IMR-90 (cell line): Measurements from ENCODE around the gene LIPG. TPM values are rescaled to one million over a fixed set of nuclear protein-coding genes. Genes with fewer than 3 reads are reported as not detected.

Source experiments
- ATAC-seq: fragments of 200-7000 bp; cut with Tn5 transposase; 2 replicates; pipeline ENCODE4 v1.9.1; 2020; ENCODE audit warnings: low read depth, mild to moderate bottlenecking, moderate library complexity
- BruUV-seq: library from RNA; stranded (reverse); fragments of 400-500 nt; replicated peaks from 2 replicates; lab custom pipeline; 2021; lab: Mats Ljungman, UMichigan
- CTCF ChIA-PET: fragments of 300-600 bp; formaldehyde crosslinking; extraction: SDS; loops from one replicate; lab custom pipeline; 2021; ENCODE audit warnings: antibody characterized with exemption; lab: Yijun Ruan, JAX
- POLR2A ChIA-PET: fragments of 300-600 bp; sonication (Branson Sonifier 250); formaldehyde crosslinking; loops from one replicate; lab custom pipeline; 2022; ENCODE audit warnings: antibody characterized with exemption; ENCODE audit not compliant: unreplicated experiment; lab: Charles Lee
- DNase-seq: peaks from one replicate; pipeline ENCODE4 v3.0.0; 2013
- H2AFZ ChIP-seq: replicated peaks from 2 replicates; pipeline ENCODE3; 2013; ENCODE audit warnings: low read length, mild to moderate bottlenecking; ENCODE audit not compliant: poor library complexity
- H2AK5ac ChIP-seq: 2 replicates; pipeline ENCODE4 v1.6.1; 2013; ENCODE audit warnings: low read depth, low read length, inconsistent platforms
- H2AK9ac ChIP-seq: replicated peaks from 2 replicates; pipeline ENCODE3; 2013; ENCODE audit warnings: mild to moderate bottlenecking, low read depth, low read length, moderate library complexity; ENCODE audit not compliant: poor library complexity
- H2BK120ac ChIP-seq: 2 replicates; pipeline ENCODE4 v1.6.1; 2013; ENCODE audit warnings: low read depth, low read length, inconsistent platforms
- H2BK15ac ChIP-seq: 3 replicates; pipeline ENCODE4 v1.6.1; 2013; ENCODE audit warnings: low read depth, low read length, inconsistent platforms
- H2BK20ac ChIP-seq: 2 replicates; pipeline ENCODE4 v1.6.1; 2013; ENCODE audit warnings: low read depth, mild to moderate bottlenecking, inconsistent platforms, low read length, moderate library complexity
- H2BK5ac ChIP-seq: 2 replicates; pipeline ENCODE4 v1.6.1; 2013; ENCODE audit warnings: mild to moderate bottlenecking, low read depth, low read length, inconsistent platforms; ENCODE audit not compliant: poor library complexity, severe bottlenecking
- H3K14ac ChIP-seq: replicated peaks from 2 replicates; pipeline ENCODE4 v1.6.1; 2013; ENCODE audit warnings: low read depth, low read length, inconsistent platforms
- H3K18ac ChIP-seq: 2 replicates; pipeline ENCODE4 v1.6.1; 2013; ENCODE audit warnings: low read depth, low read length, control low read depth
- H3K23ac ChIP-seq: 2 replicates; pipeline ENCODE4 v1.6.1; 2013; ENCODE audit warnings: low read depth, low read length, inconsistent platforms
- H3K27ac ChIP-seq: 2 replicates; pipeline ENCODE4 v1.5.1; 2013; ENCODE audit warnings: mild to moderate bottlenecking, control low read depth, low read length; ENCODE audit not compliant: insufficient read depth
- H3K27me3 ChIP-seq: 2 replicates; pipeline ENCODE4 v1.6.1; 2013; ENCODE audit warnings: low read length; ENCODE audit not compliant: control insufficient read depth, insufficient read depth
- H3K36me3 ChIP-seq: 2 replicates; pipeline ENCODE4 v1.6.1; 2013; ENCODE audit warnings: low read length, mixed read lengths; ENCODE audit not compliant: control insufficient read depth, insufficient read depth
- H3K4ac ChIP-seq: 2 replicates; pipeline ENCODE4 v1.6.1; 2013; ENCODE audit warnings: low read depth, low read length, inconsistent platforms
- H3K4me1 ChIP-seq: 2 replicates; pipeline ENCODE4 v1.6.1; 2013; ENCODE audit warnings: low read length, mixed read lengths; ENCODE audit not compliant: control insufficient read depth, insufficient read depth
- H3K4me2 ChIP-seq: 2 replicates; pipeline ENCODE4 v1.6.1; 2013; ENCODE audit warnings: low read depth, mild to moderate bottlenecking, control low read depth, low read length, moderate library complexity
- H3K4me3 ChIP-seq: 2 replicates; pipeline ENCODE4 v1.5.1; 2013; ENCODE audit warnings: low read depth, mild to moderate bottlenecking, control low read depth, low read length, moderate library complexity; ENCODE audit not compliant: insufficient read depth
- H3K56ac ChIP-seq: 2 replicates; pipeline ENCODE4 v1.6.1; 2013; ENCODE audit warnings: low read length, inconsistent platforms; ENCODE audit not compliant: insufficient read depth; ENCODE audit errors: extremely low read depth
- H3K79me1 ChIP-seq, 2 experiments: 2 replicates each; pipeline ENCODE4 v1.6.1; 2013; ENCODE audit warnings: low read length in 2 of 2, inconsistent platforms in 1 of 2, low read depth in 1 of 2
- H3K9ac ChIP-seq: 2 replicates; pipeline ENCODE4 v1.6.1; 2013; ENCODE audit warnings: low read depth, low read length, control low read depth
- H3K9me1 ChIP-seq: 2 replicates; pipeline ENCODE4 v1.6.1; 2013; ENCODE audit warnings: low read length, inconsistent platforms; ENCODE audit not compliant: insufficient read depth
- H3K9me3 ChIP-seq: 2 replicates; pipeline ENCODE4 v1.6.1; 2013; ENCODE audit warnings: low read length; ENCODE audit not compliant: control insufficient read depth, insufficient read depth
- H4K20me1 ChIP-seq: 2 replicates; pipeline ENCODE4 v1.6.1; 2013; ENCODE audit warnings: low read length, inconsistent platforms; ENCODE audit not compliant: insufficient read depth
- H4K5ac ChIP-seq: 2 replicates; pipeline ENCODE4 v1.6.1; 2013; ENCODE audit warnings: mild to moderate bottlenecking, low read depth, low read length, control low read depth
- H4K8ac ChIP-seq, 2 experiments: 2 replicates each; pipeline ENCODE4 v1.6.1; 2013; ENCODE audit warnings: low read depth in 2 of 2, low read length in 2 of 2, control low read depth in 1 of 2, inconsistent platforms in 1 of 2
- H4K91ac ChIP-seq: 2 replicates; pipeline ENCODE4 v1.6.1; 2013; ENCODE audit warnings: low read depth, low read length, inconsistent platforms; ENCODE audit not compliant: insufficient read depth
- BHLHE40 ChIP-seq: fragments of 150-350 bp; IDR thresholded peaks from 2 replicates; pipeline ENCODE4 v1.6.1; 2016; ENCODE audit warnings: mild to moderate bottlenecking, low read depth, low read length
- CHD1 ChIP-seq: IDR thresholded peaks from 2 replicates; pipeline ENCODE4 v1.6.1; 2012; ENCODE audit warnings: low read depth, low read length, improper control_type of control experiment
- FOS ChIP-seq: fragments of 150-350 bp; IDR thresholded peaks from 2 replicates; pipeline ENCODE4 v1.6.1; 2016; ENCODE audit warnings: low read depth, low read length
- MAFK ChIP-seq: IDR thresholded peaks from 2 replicates; pipeline ENCODE4 v1.6.1; 2012; ENCODE audit warnings: low read depth, low read length, improper control_type of control experiment
- MAZ ChIP-seq: IDR thresholded peaks from 2 replicates; pipeline ENCODE4 v1.6.1; 2012; ENCODE audit warnings: low read depth, mild to moderate bottlenecking, low read length, improper control_type of control experiment, moderate library complexity, borderline replicate concordance
- MXI1 ChIP-seq: IDR thresholded peaks from 2 replicates; pipeline ENCODE4 v1.6.1; 2012; ENCODE audit warnings: low read depth, mild to moderate bottlenecking, low read length, moderate library complexity, borderline replicate concordance
- NFE2L2 ChIP-seq: fragments of 150-350 bp; IDR thresholded peaks from 2 replicates; pipeline ENCODE4 v1.6.1; 2016; ENCODE audit warnings: low read depth, mild to moderate bottlenecking, low read length
- POLR2A ChIP-seq: IDR thresholded peaks from 2 replicates; pipeline ENCODE4 v1.6.1; 2012; ENCODE audit warnings: mild to moderate bottlenecking, low read depth, low read length
- RCOR1 ChIP-seq: IDR thresholded peaks from 2 replicates; pipeline ENCODE4 v1.6.1; 2012; ENCODE audit warnings: mild to moderate bottlenecking, low read length, improper control_type of control experiment; ENCODE audit not compliant: insufficient replicate concordance
- RFX5 ChIP-seq: IDR thresholded peaks from 2 replicates; pipeline ENCODE4 v1.8.0; 2012; ENCODE audit warnings: low read depth, mild to moderate bottlenecking, low read length, moderate library complexity
- SMC3 ChIP-seq: fragments of 150-350 bp; IDR thresholded peaks from 2 replicates; pipeline ENCODE4 v1.6.1; 2016; ENCODE audit warnings: low read depth, mild to moderate bottlenecking, antibody characterized with exemption, low read length, moderate library complexity
- WGBS, 2 experiments: methylation state at CpG; one replicate each; pipeline versions ENCODE4 v1.1.5 to v1.1.7; 2013; ENCODE audit warnings: missing lambda C conversion rate in 2 of 2; ENCODE audit not compliant: insufficient read length in 1 of 2; ENCODE audit errors: extremely low coverage in 2 of 2; 5-methylcytosine and 5-hydroxymethylcytosine counted together
- dilution Hi-C: fragments of 300-500 bp; cut with HindIII; formaldehyde crosslinking; loops from one replicate; pipeline ENCODE4 v1.14.3; 2018; ENCODE audit warnings: low sequenced_read_pairs; ENCODE audit not compliant: unreplicated experiment
- in situ Hi-C: fragments of 300-500 bp; cut with MboI; formaldehyde crosslinking; loops from 3 replicates; pipeline ENCODE4 v1.14.3; 2019; ENCODE audit warnings: low sequenced_read_pairs, inconsistent platforms, mixed read lengths
- intact Hi-C: fragments of 100-400 bp; cut with micrococcal nuclease; formaldehyde crosslinking; loops from 2 replicates; pipeline ENCODE4 v1.10.0; 2022
- polyA plus RNA-seq, 3 experiments: library from polyadenylated mRNA; depleted of rRNA; stranded (reverse); fragments of >200 nt; gene quantifications; 2 replicates each; pipeline ENCODE4 v1.2.3, GENCODE V29; 2012; ENCODE audit warnings: low replicate concordance in 1 of 3
- total RNA-seq: library from RNA; depleted of rRNA; stranded (reverse); fragments of >200 nt; gene quantifications from 2 replicates; pipeline ENCODE4 v1.2.3, GENCODE V29; 2012
- TF ChIP-seq, protein P1 (sequence below): fragments of 150-350 bp; IDR thresholded peaks from 2 replicates; pipeline ENCODE4 v1.6.1; 2017; ENCODE audit warnings: mild to moderate bottlenecking, antibody characterized with exemption, low read length, low read depth
- TF ChIP-seq, protein P2 (sequence below): fragments of 150-350 bp; IDR thresholded peaks from 2 replicates; pipeline ENCODE4 v1.6.1; 2016; ENCODE audit warnings: low read depth, mild to moderate bottlenecking, low read length, moderate library complexity, borderline replicate concordance
- TF ChIP-seq, protein P3 (sequence below): conservative IDR thresholded peaks from 2 replicates; pipeline ENCODE4 v1.5.1; 2012; ENCODE audit warnings: mild to moderate bottlenecking, low read depth, low read length, improper control_type of control experiment

The LIPG gene
- total and polyA plus RNA-seq, 2 of the 4 experiments (the other 2 are of a cell fraction): under 0.01 to 0.14 TPM

DNA sequence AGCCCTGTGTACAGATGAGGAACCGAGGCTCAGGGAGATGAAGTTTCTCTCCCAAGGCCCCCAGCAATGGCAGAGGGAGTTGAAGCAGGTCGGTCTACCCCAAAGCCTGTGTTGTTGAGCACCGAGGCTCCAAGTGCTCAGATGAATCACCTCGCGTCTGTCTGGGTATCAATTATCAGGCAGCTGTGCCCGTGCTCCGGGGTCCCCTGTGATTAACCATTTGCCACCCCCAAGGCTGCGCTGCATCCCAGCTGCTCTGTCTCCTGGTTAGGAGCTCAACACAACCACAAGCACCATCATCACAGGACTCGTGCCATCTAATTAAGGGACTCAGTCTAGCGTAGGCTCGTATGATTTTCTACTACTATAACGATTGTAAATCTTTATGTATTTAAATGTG is 27.1 kb downstream of the LIPG start:
- no peaks in the 10 kb centered on the region for H4K20me1 ChIP-seq
- ChIA-PET POLR2A (no interaction called here), CTCF (no interaction called here)
- H2BK120ac ChIP-seq: no peak overlapping the region
- no peak overlapping the region for H3K23ac ChIP-seq
- H3K36me3 ChIP-seq: no peaks in the 10 kb centered on the region
- H3K14ac ChIP-seq: no peak overlapping the region
- no peak overlapping the region for H2BK5ac ChIP-seq
- no peaks in the 10 kb centered on the region for H3K4me1 ChIP-seq
- H2AK9ac ChIP-seq: no peak overlapping the region
- H3K18ac ChIP-seq: no peak overlapping the region
- H4K5ac ChIP-seq: no peak overlapping the region
- H3K27ac ChIP-seq: no peak overlapping the region
- in situ Hi-C loops: no loop called here
- H3K9ac ChIP-seq: no peak overlapping the region
- DNase-seq (no peak), ATAC-seq (no peak)
- H3K79me1 ChIP-seq: no peaks in the 10 kb centered on the region
- no peak overlapping the region for H2BK15ac ChIP-seq
- peaks cover 20% of the 10 kb centered on the region for H3K27me3 ChIP-seq
- H3K4me2 ChIP-seq: no peak overlapping the region
- H2AK5ac ChIP-seq: no peak overlapping the region
- BruUV-seq: no TSS peak
- H3K9me1 ChIP-seq: no peaks in the 10 kb centered on the region
- H2BK20ac ChIP-seq: no peak overlapping the region
- H4K8ac ChIP-seq: no peak overlapping the region
- intact Hi-C loops: no loop called here
- dilution Hi-C loops: no loop called here
- no peak overlapping the region for H2AFZ ChIP-seq
- H3K56ac ChIP-seq: no peak overlapping the region
- no peak overlapping the region for H3K4me3 ChIP-seq
- no peaks in the 10 kb centered on the region for H3K9me3 ChIP-seq
- H3K4ac ChIP-seq: no peak overlapping the region
- H4K91ac ChIP-seq: no peak overlapping the region
- TF ChIP-seq NFE2L2 (no peak), SMC3 (no peak), MAZ (no peak), RCOR1 (no peak), POLR2A (no peak), CHD1 (no peak), FOS (no peak), RFX5 (no peak), MAFK (no peak), MXI1 (no peak), BHLHE40 (no peak)
- TF ChIP-seq, protein P1, sequence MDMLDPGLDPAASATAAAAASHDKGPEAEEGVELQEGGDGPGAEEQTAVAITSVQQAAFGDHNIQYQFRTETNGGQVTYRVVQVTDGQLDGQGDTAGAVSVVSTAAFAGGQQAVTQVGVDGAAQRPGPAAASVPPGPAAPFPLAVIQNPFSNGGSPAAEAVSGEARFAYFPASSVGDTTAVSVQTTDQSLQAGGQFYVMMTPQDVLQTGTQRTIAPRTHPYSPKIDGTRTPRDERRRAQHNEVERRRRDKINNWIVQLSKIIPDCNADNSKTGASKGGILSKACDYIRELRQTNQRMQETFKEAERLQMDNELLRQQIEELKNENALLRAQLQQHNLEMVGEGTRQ: no peak
- TF ChIP-seq, protein P2, sequence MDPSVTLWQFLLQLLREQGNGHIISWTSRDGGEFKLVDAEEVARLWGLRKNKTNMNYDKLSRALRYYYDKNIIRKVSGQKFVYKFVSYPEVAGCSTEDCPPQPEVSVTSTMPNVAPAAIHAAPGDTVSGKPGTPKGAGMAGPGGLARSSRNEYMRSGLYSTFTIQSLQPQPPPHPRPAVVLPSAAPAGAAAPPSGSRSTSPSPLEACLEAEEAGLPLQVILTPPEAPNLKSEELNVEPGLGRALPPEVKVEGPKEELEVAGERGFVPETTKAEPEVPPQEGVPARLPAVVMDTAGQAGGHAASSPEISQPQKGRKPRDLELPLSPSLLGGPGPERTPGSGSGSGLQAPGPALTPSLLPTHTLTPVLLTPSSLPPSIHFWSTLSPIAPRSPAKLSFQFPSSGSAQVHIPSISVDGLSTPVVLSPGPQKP: no peak
- TF ChIP-seq, protein P3, sequence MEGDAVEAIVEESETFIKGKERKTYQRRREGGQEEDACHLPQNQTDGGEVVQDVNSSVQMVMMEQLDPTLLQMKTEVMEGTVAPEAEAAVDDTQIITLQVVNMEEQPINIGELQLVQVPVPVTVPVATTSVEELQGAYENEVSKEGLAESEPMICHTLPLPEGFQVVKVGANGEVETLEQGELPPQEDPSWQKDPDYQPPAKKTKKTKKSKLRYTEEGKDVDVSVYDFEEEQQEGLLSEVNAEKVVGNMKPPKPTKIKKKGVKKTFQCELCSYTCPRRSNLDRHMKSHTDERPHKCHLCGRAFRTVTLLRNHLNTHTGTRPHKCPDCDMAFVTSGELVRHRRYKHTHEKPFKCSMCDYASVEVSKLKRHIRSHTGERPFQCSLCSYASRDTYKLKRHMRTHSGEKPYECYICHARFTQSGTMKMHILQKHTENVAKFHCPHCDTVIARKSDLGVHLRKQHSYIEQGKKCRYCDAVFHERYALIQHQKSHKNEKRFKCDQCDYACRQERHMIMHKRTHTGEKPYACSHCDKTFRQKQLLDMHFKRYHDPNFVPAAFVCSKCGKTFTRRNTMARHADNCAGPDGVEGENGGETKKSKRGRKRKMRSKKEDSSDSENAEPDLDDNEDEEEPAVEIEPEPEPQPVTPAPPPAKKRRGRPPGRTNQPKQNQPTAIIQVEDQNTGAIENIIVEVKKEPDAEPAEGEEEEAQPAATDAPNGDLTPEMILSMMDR: no peak
- 63% methylated on average over 7 of the region's 12 CpGs; no CpG with 5 or more reads in 1 of the 2 experiments for WGBS, 2 experiments
